Measurements from ENCODE around the gene PNCK.

PNCK gene

GRCh38 chrX:153627675-153628111, 45.9 kb downstream of the PNCK start:
- Histone ChIP-seq H3K9me3 (ENCODE audit: control insufficient read depth in 2 of 2, low read length in 2 of 2) (peaks cover 0 to 5% of the 10 kb centered on the region in 2 donors), H3K9ac (ENCODE audit: low read depth in 1 of 2, low read length in 2 of 2) (no peak overlapping the region), H3K27me3 (ENCODE audit: control insufficient read depth in 2 of 2, insufficient read depth in 2 of 2, low read length in 2 of 2) (peaks cover 12 to 15% of the 10 kb centered on the region in 2 donors), H3K27ac (ENCODE audit: low read depth in 2 of 2, low read length in 2 of 2) (no peak overlapping the region), H3K36me3 (ENCODE audit: control insufficient read depth in 2 of 2, insufficient read depth in 2 of 2, low read length in 2 of 2) (no peaks in the 10 kb centered on the region), H3K4me1 (ENCODE audit: control insufficient read depth in 2 of 2, insufficient read depth in 2 of 2, low read length in 2 of 2) (no peaks in the 10 kb centered on the region), H3K4me3 (ENCODE audit: low read length in 2 of 2) (no peak overlapping the region)

GRCh38 chrX:153626863-153627674, 46.5 kb downstream of the PNCK start:
- Histone ChIP-seq H3K9ac (ENCODE audit: low read depth in 1 of 2, low read length in 2 of 2) (no peak overlapping the region), H3K27me3 (ENCODE audit: control insufficient read depth in 2 of 2, insufficient read depth in 2 of 2, low read length in 2 of 2) (peaks cover 13 to 17% of the 10 kb centered on the region in 2 donors), H3K27ac (ENCODE audit: low read depth in 2 of 2, low read length in 2 of 2) (no peak overlapping the region), H3K9me3 (ENCODE audit: control insufficient read depth in 2 of 2, low read length in 2 of 2) (peaks cover 0 to 5% of the 10 kb centered on the region in 2 donors), H3K36me3 (ENCODE audit: control insufficient read depth in 2 of 2, insufficient read depth in 2 of 2, low read length in 2 of 2) (no peaks in the 10 kb centered on the region), H3K4me3 (ENCODE audit: low read length in 2 of 2) (no peak overlapping the region), H3K4me1 (ENCODE audit: control insufficient read depth in 2 of 2, insufficient read depth in 2 of 2, low read length in 2 of 2) (no peaks in the 10 kb centered on the region)

DNA sequence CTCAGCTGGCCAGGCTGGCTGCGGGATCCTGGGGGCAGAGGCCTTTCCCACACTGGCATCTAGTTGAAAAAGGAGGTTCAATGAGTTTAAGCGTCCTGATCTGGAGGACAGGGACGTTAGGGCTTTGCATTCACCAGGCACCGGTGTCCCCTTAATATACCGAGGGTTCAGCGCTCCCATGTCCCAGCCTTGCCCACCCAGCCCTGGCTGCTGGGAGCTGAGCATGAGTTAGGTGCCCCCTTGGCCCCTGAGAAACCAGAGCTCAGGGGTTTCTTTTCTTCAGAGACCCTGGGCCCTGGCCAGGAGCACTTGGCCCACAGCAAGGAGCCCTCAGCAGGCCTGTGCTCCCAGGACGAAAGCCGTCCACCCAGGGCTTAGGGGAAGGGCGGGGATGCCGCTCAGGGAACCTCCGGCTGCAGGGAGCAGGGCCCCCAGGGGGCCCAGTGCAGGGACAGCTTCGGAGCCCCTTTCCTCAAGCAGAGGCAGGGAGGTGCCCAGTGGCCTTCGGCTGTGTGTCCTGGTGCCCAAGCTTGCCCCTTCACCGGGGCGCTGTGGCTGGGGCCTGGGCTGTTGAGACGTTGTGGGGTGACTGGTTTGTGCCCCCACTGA, 47.5 kb downstream of the PNCK start:
- no peak overlapping the region for H3K9ac ChIP-seq (ENCODE audit: low read depth in 1 of 2, low read length in 2 of 2)
- no peak overlapping the region for H3K27ac ChIP-seq (ENCODE audit: low read depth in 2 of 2, low read length in 2 of 2)
- no peaks in the 10 kb centered on the region for H3K36me3 ChIP-seq (ENCODE audit: control insufficient read depth in 2 of 2, insufficient read depth in 2 of 2, low read length in 2 of 2)
- no peak overlapping the region for H3K4me3 ChIP-seq (ENCODE audit: low read length in 2 of 2)
- peaks cover 13 to 22% of the 10 kb centered on the region in 2 donors for H3K27me3 ChIP-seq (ENCODE audit: control insufficient read depth in 2 of 2, insufficient read depth in 2 of 2, low read length in 2 of 2)
- peaks cover 0 to 2% of the 10 kb centered on the region in 2 donors for H3K9me3 ChIP-seq (ENCODE audit: control insufficient read depth in 2 of 2, low read length in 2 of 2)
- no peaks in the 10 kb centered on the region for H3K4me1 ChIP-seq (ENCODE audit: control insufficient read depth in 2 of 2, insufficient read depth in 2 of 2, low read length in 2 of 2)

DNA sequence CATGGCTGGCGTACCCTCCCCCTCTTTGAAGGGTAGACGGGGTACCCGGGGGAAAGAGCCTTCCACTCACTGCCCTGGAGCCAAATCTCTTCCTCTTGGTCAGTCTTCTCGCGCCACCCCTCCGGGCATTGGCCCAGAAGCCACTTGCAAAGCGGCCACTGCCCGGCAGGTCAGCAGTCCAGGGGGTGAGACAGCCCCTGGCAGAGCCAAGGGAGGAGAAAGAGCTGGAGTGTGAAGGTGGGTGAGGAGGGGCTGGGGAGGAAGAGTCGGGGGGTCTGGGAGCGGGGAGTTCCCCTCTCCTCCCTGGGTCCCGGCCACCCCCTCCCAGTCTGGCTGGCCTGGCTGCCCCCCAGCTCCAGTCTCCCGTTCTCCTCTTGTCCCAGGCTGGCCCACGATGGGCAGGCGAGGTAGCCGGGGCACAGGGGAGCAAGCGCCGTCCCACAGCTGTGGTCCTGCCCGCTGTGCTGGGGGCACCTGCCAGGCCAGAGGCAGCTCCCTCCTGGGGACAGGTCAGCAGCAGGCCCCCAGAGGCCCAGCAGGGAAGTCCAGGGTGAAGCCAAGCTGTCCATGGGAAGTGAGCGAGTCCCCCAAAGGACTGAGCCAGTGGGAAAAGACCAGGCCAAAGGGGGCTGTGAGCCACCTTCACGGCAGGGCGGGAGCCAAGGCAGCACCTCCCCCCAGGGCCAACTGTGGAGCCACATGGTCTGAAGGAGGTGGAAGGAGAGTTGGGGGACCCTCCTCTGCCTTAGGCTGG, 48.2 kb downstream of the PNCK start:
- Histone ChIP-seq H3K4me1 (ENCODE audit: control insufficient read depth in 2 of 2, insufficient read depth in 2 of 2, low read length in 2 of 2) (no peaks in the 10 kb centered on the region), H3K9ac (ENCODE audit: low read depth in 1 of 2, low read length in 2 of 2) (no peak overlapping the region), H3K9me3 (ENCODE audit: control insufficient read depth in 2 of 2, low read length in 2 of 2) (no peaks in the 10 kb centered on the region), H3K4me3 (ENCODE audit: low read length in 2 of 2) (no peak overlapping the region), H3K27ac (ENCODE audit: low read depth in 2 of 2, low read length in 2 of 2) (no peak overlapping the region), H3K27me3 (ENCODE audit: control insufficient read depth in 2 of 2, insufficient read depth in 2 of 2, low read length in 2 of 2) (peaks cover 13 to 22% of the 10 kb centered on the region in 2 donors), H3K36me3 (ENCODE audit: control insufficient read depth in 2 of 2, insufficient read depth in 2 of 2, low read length in 2 of 2) (no peaks in the 10 kb centered on the region)

GRCh38 chrX:153624196-153625091, 49.2 kb downstream of the PNCK start:
- no peak overlapping the region for H3K27ac ChIP-seq (ENCODE audit: low read depth in 2 of 2, low read length in 2 of 2)
- H3K9ac ChIP-seq (ENCODE audit: low read depth in 1 of 2, low read length in 2 of 2) = no peak overlapping the region

DNA sequence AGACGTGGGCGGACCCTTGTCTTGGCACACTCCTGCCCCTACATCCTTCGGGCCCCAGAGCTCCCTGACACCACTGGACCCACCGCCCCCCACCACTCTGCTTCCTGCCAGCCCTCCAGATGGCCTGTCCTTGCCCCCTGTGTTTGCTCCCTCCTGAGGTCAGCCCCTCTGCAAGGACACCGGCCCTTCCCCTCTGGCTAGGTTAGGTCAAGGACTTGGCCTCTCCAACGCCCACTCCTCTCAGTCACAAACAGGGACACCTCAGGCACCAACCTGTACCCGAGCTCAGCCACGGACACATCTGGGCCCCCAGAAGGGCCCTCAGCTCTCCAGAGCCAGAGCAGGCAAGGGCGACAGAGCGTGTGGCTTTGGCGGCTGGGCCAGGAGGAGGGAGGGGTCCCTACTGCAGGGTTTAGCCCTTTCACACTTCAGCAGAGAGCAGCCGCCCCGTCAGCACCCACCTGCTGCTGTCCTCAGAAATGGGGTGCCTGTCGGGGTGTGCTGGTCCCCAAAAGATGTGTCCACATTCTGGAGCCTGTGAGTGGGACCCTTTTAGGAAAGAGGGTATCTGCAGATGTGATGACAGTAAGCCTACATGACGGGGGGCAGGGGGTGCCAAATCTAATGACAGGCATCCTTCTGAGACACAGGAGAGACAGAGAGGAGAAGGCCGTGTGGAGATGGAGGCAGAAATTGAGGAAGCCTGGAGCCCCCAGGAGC, 50.1 kb downstream of the PNCK start:
- no peaks in the 10 kb centered on the region for H3K4me1 ChIP-seq (ENCODE audit: control insufficient read depth in 2 of 2, insufficient read depth in 2 of 2, low read length in 2 of 2)
- H3K9ac ChIP-seq (ENCODE audit: low read depth in 1 of 2, low read length in 2 of 2) = no peak overlapping the region
- no peaks in the 10 kb centered on the region for H3K9me3 ChIP-seq (ENCODE audit: control insufficient read depth in 2 of 2, low read length in 2 of 2)
- no peaks in the 10 kb centered on the region for H3K36me3 ChIP-seq (ENCODE audit: control insufficient read depth in 2 of 2, insufficient read depth in 2 of 2, low read length in 2 of 2)
- no peak overlapping the region for H3K4me3 ChIP-seq (ENCODE audit: low read length in 2 of 2)
- H3K27me3 ChIP-seq (ENCODE audit: control insufficient read depth in 2 of 2, insufficient read depth in 2 of 2, low read length in 2 of 2) = peaks cover 17 to 22% of the 10 kb centered on the region in 2 donors
- H3K27ac ChIP-seq (ENCODE audit: low read depth in 2 of 2, low read length in 2 of 2) = no peak overlapping the region

More at GRCh38 chrX:153624196-153625091, 49.2 kb downstream of the PNCK start:
- no peaks in the 10 kb centered on the region for H3K9me3 ChIP-seq (ENCODE audit: control insufficient read depth in 2 of 2, low read length in 2 of 2)
- H3K4me1 ChIP-seq (ENCODE audit: control insufficient read depth in 2 of 2, insufficient read depth in 2 of 2, low read length in 2 of 2) = no peaks in the 10 kb centered on the region
- H3K27me3 ChIP-seq (ENCODE audit: control insufficient read depth in 2 of 2, insufficient read depth in 2 of 2, low read length in 2 of 2) = peaks cover 14 to 22% of the 10 kb centered on the region in 2 donors
- H3K36me3 ChIP-seq (ENCODE audit: control insufficient read depth in 2 of 2, insufficient read depth in 2 of 2, low read length in 2 of 2) = no peaks in the 10 kb centered on the region
- H3K4me3 ChIP-seq (ENCODE audit: low read length in 2 of 2) = no peak overlapping the region

DNA sequence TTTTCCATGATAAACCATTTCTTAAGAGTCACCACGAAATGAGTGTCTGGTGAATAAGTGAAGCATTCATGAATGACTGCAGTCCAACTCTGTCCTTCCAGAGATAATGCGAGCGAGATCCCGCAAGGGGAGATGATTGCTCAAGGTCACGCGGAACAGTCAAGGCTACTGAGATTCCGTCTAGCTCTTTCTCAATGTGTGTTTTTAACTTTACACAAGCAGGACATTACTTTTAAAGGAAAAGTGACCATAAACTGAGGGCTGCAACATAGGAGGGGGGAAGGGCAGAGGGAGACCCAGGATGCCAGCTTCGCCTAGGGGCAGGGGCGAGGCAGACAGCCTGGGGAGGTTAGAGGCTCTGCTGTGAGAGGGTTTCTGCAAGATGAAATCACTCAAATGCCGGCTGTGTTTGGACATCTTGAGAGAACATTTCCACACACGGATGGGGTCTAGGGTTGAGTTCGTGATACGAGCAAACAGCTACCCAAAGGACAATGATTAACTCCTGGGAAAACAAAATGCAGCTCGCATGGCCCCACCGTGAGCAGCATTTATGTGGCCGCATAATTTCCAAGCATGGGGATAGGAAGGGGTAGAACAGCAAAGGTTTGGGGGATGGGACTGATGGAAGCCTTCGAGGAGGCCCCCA, 50.8 kb downstream of the PNCK start:
- Histone ChIP-seq H3K27ac (ENCODE audit: low read depth in 2 of 2, low read length in 2 of 2) (no peak overlapping the region), H3K4me3 (ENCODE audit: low read length in 2 of 2) (no peak overlapping the region), H3K36me3 (ENCODE audit: control insufficient read depth in 2 of 2, insufficient read depth in 2 of 2, low read length in 2 of 2) (no peaks in the 10 kb centered on the region), H3K9ac (ENCODE audit: low read depth in 1 of 2, low read length in 2 of 2) (no peak overlapping the region), H3K9me3 (ENCODE audit: control insufficient read depth in 2 of 2, low read length in 2 of 2) (no peaks in the 10 kb centered on the region), H3K4me1 (ENCODE audit: control insufficient read depth in 2 of 2, insufficient read depth in 2 of 2, low read length in 2 of 2) (no peaks in the 10 kb centered on the region), H3K27me3 (ENCODE audit: control insufficient read depth in 2 of 2, insufficient read depth in 2 of 2, low read length in 2 of 2) (peaks cover 21 to 25% of the 10 kb centered on the region in 2 donors)

DNA sequence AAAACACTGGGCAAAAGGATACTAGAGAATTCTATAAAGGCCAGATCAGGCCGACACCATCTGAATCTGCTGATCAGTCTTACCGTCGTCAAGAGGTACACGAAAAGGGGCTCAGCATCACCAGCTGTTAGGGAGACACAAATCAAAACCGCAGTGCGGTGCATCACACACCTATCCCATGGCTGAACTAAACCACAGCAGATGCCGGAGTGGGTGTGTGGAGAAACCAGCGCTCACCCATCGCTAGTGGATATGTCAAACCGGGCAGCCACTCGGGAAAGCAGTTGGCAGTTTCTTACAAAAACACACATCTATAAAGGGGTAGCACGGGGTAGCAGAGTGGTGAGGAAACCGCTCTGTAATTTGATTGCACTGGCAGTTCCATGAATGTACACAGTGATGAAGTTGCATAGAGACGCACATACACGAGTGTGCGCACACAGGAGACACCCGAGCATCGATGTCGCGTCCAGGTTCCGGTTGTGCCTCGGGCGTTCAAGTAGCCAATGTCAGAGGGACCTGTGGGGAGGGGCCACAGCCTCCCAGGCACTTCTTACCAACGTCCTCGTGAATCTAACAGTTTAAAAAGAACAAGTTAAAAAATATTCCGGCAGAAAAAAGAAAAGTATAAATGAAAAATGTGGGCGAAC, 51.5 kb downstream of the PNCK start:
- no peak overlapping the region for H3K4me3 ChIP-seq (ENCODE audit: low read length in 2 of 2)
- H3K9me3 ChIP-seq (ENCODE audit: control insufficient read depth in 2 of 2, low read length in 2 of 2) = no peaks in the 10 kb centered on the region
- peaks cover 23 to 25% of the 10 kb centered on the region in 2 donors for H3K27me3 ChIP-seq (ENCODE audit: control insufficient read depth in 2 of 2, insufficient read depth in 2 of 2, low read length in 2 of 2)
- no peaks in the 10 kb centered on the region for H3K36me3 ChIP-seq (ENCODE audit: control insufficient read depth in 2 of 2, insufficient read depth in 2 of 2, low read length in 2 of 2)
- H3K4me1 ChIP-seq (ENCODE audit: control insufficient read depth in 2 of 2, insufficient read depth in 2 of 2, low read length in 2 of 2) = no peaks in the 10 kb centered on the region
- H3K27ac ChIP-seq (ENCODE audit: low read depth in 2 of 2, low read length in 2 of 2) = no peak overlapping the region
- no peak overlapping the region for H3K9ac ChIP-seq (ENCODE audit: low read depth in 1 of 2, low read length in 2 of 2)

All from mucosa of rectum (tissue), 2 donors.